Hepatocyte (in vitro differentiated cells): Measurements from ENCODE around the gene NELFCD. TPM values are rescaled to one million over a fixed set of nuclear protein-coding genes. Genes with fewer than 3 reads are reported as not detected.

Experiments
- DNase-seq: peaks from one replicate; pipeline ENCODE4 v3.0.0-alpha.2; 2016; ENCODE audit warnings: low spot score
- H2AFZ ChIP-seq: fragments of 200-600 bp; sonication (generic); 2 replicates; pipeline ENCODE4 v1.6.0; 2016; ENCODE audit warnings: antibody characterized with exemption, mild to moderate bottlenecking
- H3K27ac ChIP-seq: fragments of 200-600 bp; sonication (generic); 2 replicates; pipeline ENCODE4 v1.5.1; 2016; ENCODE audit warnings: mild to moderate bottlenecking
- H3K27me3 ChIP-seq: fragments of 200-600 bp; sonication (generic); 2 replicates; pipeline ENCODE4 v1.6.1; 2016
- H3K36me3 ChIP-seq: fragments of 200-600 bp; sonication (generic); replicated peaks from 2 replicates; pipeline ENCODE4 v1.5.1; 2016; ENCODE audit warnings: low read depth; ENCODE audit not compliant: insufficient read depth
- H3K4me1 ChIP-seq: fragments of 200-600 bp; sonication (generic); 2 replicates; pipeline ENCODE4 v1.5.1; 2016; ENCODE audit warnings: mild to moderate bottlenecking, moderate library complexity; ENCODE audit not compliant: insufficient read depth
- H3K4me2 ChIP-seq: fragments of 200-600 bp; sonication (generic); 2 replicates; pipeline ENCODE4 v1.6.0; 2016
- H3K4me3 ChIP-seq: fragments of 200-600 bp; sonication (generic); 2 replicates; pipeline ENCODE4 v1.5.1; 2016; ENCODE audit warnings: mild to moderate bottlenecking
- H3K79me2 ChIP-seq: fragments of 200-600 bp; sonication (generic); 2 replicates; pipeline ENCODE4 v1.6.0; 2017; ENCODE audit warnings: mild to moderate bottlenecking
- H3K9me2 ChIP-seq: fragments of 200-600 bp; sonication (generic); replicated peaks from 2 replicates; pipeline ENCODE4 v1.6.0; 2017; ENCODE audit warnings: mild to moderate bottlenecking; ENCODE audit not compliant: insufficient read depth
- H3K9me3 ChIP-seq: fragments of 200-600 bp; sonication (generic); 2 replicates; pipeline ENCODE4 v1.5.1; 2016; ENCODE audit warnings: low read depth, mild to moderate bottlenecking
- H4K20me1 ChIP-seq: fragments of 200-600 bp; sonication (generic); 2 replicates; pipeline ENCODE4 v1.6.0; 2016; ENCODE audit warnings: mild to moderate bottlenecking; ENCODE audit not compliant: insufficient read depth, poor library complexity, severe bottlenecking
- CTCF ChIP-seq: fragments of 200-600 bp; sonication (generic); IDR thresholded peaks from 2 replicates; pipeline ENCODE4 v1.5.1; 2016; ENCODE audit warnings: antibody characterized with exemption, mild to moderate bottlenecking; ENCODE audit not compliant: poor library complexity
- EZH2 ChIP-seq: fragments of 200-600 bp; sonication (generic); IDR thresholded peaks from 2 replicates; pipeline ENCODE4 v1.6.1; 2016; ENCODE audit warnings: antibody characterized with exemption, mild to moderate bottlenecking, borderline replicate concordance
- EZH2phosphoT487 ChIP-seq: fragments of 200-600 bp; sonication (generic); IDR thresholded peaks from one replicate; pipeline ENCODE4 v1.6.1; 2018; ENCODE audit warnings: antibody characterized with exemption, mild to moderate bottlenecking, low read depth, moderate library complexity; ENCODE audit not compliant: unreplicated experiment, severe bottlenecking
- WGBS: methylation state at CpG from one replicate; pipeline ENCODE4 v1.1.6; 2016; ENCODE audit warnings: low lambda C conversion rate; ENCODE audit errors: missing lambda C conversion rate; 5-methylcytosine and 5-hydroxymethylcytosine counted together
- polyA plus RNA-seq: library from polyadenylated mRNA; unstranded; fragments of >200 nt; fragmentation: Nextera tagmentation; extraction: Ambion mirVana; gene quantifications from 2 replicates; pipeline ENCODE4 v1.2.1, GENCODE V29; 2016
- total RNA-seq: library from RNA; depleted of rRNA; stranded (reverse); fragments of >200 nt; gene quantifications from 2 replicates; pipeline ENCODE4 v1.2.3, GENCODE V29; 2014

Gene NELFCD
- total and polyA plus RNA-seq, 2 experiments from 2014 or later, result 48.3 to 64.0 TPM

DNA sequence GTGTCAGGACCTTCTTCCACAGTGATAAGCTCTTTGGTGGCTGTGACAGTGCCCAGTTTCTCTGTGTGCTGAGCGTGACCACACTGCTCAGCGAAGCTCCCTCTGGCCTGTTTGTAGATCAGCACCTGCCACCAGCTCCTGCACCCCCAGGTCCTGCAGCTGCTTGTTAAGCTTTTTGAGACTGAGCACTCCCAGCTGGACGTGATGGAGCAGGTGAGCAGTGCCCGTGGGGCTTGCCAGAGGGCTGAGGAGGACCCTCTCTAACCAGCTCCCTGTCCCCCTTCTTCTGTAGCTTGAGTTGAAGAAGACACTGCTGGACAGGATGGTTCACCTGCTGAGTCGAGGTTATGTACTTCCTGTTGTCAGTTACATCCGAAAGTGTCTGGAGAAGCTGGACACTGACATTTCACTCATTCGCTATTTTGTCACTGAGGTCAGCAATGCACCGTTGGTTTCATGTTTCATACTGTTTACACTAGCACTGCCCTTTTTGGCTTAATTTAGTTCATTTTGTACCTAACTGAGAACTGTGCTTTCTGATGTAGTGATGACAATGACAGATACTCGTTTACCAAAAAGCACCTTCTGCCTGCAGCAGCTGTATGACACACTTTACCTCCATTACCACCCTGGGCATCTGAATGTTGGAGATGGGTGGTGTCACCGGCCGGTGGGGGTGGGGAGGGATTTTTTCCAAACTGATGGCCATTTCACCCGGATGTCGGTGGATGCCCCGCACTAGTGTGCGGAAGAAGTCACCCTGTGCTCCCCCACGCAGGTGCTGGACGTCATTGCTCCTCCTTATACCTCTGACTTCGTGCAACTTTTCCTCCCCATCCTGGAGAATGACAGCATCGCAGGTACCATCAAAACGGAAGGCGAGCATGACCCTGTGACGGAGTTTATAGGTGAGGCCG, 12.5 kb downstream of the NELFCD start:
- H3K27ac ChIP-seq, result no peak overlapping the region
- H3K36me3 ChIP-seq, result no peaks in the 10 kb centered on the region

GRCh38 chr20:58994390-58995159, 13.5 kb downstream of the NELFCD start:
- TF ChIP-seq EZH2 (no peak), CTCF (no peak), EZH2phosphoT487 (no peak)
- 92% methylated on average over 17 of the region's 17 CpGs for WGBS
- H3K27me3 ChIP-seq, result no peaks in the 10 kb centered on the region
- DNase-seq, result no peak
- H4K20me1 ChIP-seq, result no peaks in the 10 kb centered on the region
- no peak overlapping the region for H2AFZ ChIP-seq
- H3K4me1 ChIP-seq, result peaks cover 4% of the 10 kb centered on the region
- no peaks in the 10 kb centered on the region for H3K9me2 ChIP-seq
- H3K36me3 ChIP-seq, result no peaks in the 10 kb centered on the region
- H3K79me2 ChIP-seq, result no peaks in the 10 kb centered on the region
- no peak overlapping the region for H3K27ac ChIP-seq
- no peaks in the 10 kb centered on the region for H3K9me3 ChIP-seq
- no peak overlapping the region for H3K4me2 ChIP-seq
- H3K4me3 ChIP-seq, result no peak overlapping the region

More for the DNA sequence above, 12.5 kb downstream of the NELFCD start:
- Histone ChIP-seq H3K4me3 (no peak overlapping the region), H3K4me1 (peaks cover 4% of the 10 kb centered on the region), H3K79me2 (no peaks in the 10 kb centered on the region), H3K27me3 (no peaks in the 10 kb centered on the region), H3K9me2 (no peaks in the 10 kb centered on the region), H3K9me3 (no peaks in the 10 kb centered on the region), H4K20me1 (no peaks in the 10 kb centered on the region), H2AFZ (no peak overlapping the region), H3K4me2 (no peak overlapping the region)
- TF ChIP-seq CTCF (no peak), EZH2 (no peak), EZH2phosphoT487 (no peak)
- no peak for DNase-seq
- WGBS, result 94% methylated on average over 22 of the region's 23 CpGs

DNA sequence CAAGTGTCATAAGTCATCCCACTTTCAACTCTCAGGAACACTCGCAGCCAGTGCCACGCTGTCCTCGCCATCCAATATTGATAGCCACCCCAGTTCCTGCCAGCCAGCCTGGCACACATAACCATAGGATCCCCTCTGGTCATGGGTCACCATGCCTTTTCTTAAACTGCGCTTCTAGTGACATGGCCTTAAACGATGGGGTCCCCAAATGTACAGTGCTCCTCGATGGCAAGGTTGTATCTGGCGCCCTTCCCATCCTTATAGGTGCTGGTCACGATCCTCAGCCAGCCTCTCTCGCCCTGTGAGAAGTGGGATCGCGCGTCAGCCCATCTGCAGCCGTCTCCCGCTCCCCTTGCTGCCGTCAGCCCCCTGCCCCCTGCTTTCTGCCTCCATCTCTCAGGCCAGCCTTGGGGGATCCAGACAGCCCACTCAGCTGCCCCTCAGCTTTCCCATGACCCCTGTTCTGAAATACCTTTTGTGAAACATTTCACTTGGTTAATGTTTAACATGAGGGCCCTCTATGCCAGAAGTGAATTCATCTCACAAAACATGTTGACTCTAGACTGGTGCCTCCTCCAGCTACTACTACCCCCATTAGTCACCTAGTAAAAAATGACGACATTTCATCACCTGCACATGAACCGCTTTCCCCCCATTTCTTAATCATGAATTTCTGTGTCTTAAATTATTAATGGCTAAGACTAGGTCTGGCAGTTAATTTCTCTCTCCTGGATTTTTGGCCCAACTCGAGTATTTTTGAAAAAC, 14.6 kb downstream of the NELFCD start:
- Histone ChIP-seq H3K4me2 (no peak overlapping the region), H3K4me1 (peaks cover 4% of the 10 kb centered on the region), H3K4me3 (no peak overlapping the region), H3K27ac (peak overlapping the region; percentile 56), H4K20me1 (no peaks in the 10 kb centered on the region), H3K27me3 (no peaks in the 10 kb centered on the region), H3K36me3 (no peaks in the 10 kb centered on the region), H3K79me2 (no peaks in the 10 kb centered on the region), H3K9me2 (no peaks in the 10 kb centered on the region), H3K9me3 (no peaks in the 10 kb centered on the region), H2AFZ (no peak overlapping the region)
- peak; percentile 47 for DNase-seq
- TF ChIP-seq EZH2phosphoT487 (no peak), CTCF (no peak), EZH2 (no peak)
- 91% methylated on average over 18 of the region's 18 CpGs for WGBS
